Measurements from ENCODE around the gene NPIPA7. TPM values are rescaled to one million over a fixed set of nuclear protein-coding genes. Genes with fewer than 3 reads are reported as not detected.
"Not testable (repeated sequence)": the region's sequence is repeated elsewhere in the genome, so short reads cannot be mapped to it uniquely, and the experiment has no call there.

The NPIPA7 gene
- total RNA-seq, result 1 to 10 TPM in 2 of 4 donors, not detected in 2; 2.7 to 3.0 TPM

DNA sequence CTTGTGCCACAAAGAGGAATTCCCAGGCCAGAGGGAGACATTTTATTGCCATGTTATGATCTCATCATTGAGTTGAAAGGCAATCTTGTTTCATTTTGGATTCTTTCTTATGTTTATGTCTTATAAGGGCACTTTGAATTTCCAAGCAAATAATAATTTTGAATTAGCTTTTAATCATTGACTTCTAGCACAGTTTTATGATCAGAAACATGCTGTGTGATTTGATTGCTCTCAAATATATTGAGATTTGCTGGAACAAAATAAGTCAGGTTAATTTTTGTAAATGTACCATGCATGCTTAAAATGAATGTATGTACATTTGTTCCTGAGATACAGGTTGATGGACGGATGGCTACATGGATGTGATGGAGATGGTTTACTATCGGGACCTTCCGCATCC, at the start of gene NPIPA7:
TSS of gene NPIPA7 (plus strand) at position 301 of the 400 bp plus-strand sequence. CDS start 105 bp downstream, outside the sequence.
- not testable (repeated sequence) for H3K4me3 ChIP-seq, H3K36me3 ChIP-seq, H3K4me1 ChIP-seq, H3K27ac ChIP-seq, H3K27me3 ChIP-seq, H3K9me3 ChIP-seq, ATAC-seq
- no CpG with 5 or more reads among the region's 3 CpGs for WGBS, 2 donors (ENCODE audit: low coverage in 1 of 2)

DNA sequence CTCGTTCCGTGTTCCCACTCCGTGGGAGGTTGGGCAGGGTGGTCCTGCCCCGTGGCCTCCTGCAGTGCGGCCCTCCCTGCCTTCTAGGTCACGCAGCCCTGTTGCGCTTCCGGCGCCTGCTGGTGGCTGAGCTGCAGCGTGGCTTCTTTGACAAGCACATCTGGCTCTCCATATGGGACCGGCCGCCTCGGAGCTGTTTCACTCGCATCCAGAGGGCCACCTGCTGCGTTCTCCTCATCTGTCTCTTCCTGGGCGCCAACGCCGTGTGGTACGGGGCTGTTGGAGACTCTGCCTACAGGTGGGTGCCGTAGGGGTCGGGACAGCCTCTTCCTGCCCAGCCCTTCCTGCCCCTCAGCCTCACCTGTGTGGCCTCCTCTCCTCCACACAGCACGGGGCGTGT, 47.5 kb upstream of the NPIPA7 start:
- not testable (repeated sequence) for H3K9me3 ChIP-seq, H3K27ac ChIP-seq, ATAC-seq, H3K4me1 ChIP-seq, H3K36me3 ChIP-seq, H3K4me3 ChIP-seq, H3K27me3 ChIP-seq
- no CpG with 5 or more reads among the region's 23 CpGs for WGBS, 2 donors (ENCODE audit: low coverage in 1 of 2)

DNA sequence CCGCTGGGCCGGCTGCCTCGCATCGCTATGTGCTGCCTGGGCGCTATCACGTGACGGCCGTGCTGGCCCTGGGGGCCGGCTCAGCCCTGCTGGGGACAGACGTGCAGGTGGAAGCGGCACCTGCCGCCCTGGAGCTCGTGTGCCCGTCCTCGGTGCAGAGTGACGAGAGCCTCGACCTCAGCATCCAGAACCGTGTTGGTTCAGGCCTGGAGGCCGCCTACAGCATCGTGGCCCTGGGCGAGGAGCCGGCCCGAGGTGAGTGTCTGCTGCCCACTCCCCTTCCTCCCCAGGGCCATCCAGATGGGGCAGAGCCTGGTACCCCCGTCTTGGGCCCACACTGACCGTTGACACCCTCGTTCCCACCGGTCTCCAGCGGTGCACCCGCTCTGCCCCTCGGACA, 21.4 kb upstream of the NPIPA7 start:
- not testable (repeated sequence) for H3K27ac ChIP-seq, H3K9me3 ChIP-seq, H3K4me3 ChIP-seq, H3K36me3 ChIP-seq, H3K27me3 ChIP-seq, H3K4me1 ChIP-seq, ATAC-seq
- WGBS, 2 donors (ENCODE audit: low coverage in 1 of 2), result no CpG with 5 or more reads among the region's 30 CpGs

DNA sequence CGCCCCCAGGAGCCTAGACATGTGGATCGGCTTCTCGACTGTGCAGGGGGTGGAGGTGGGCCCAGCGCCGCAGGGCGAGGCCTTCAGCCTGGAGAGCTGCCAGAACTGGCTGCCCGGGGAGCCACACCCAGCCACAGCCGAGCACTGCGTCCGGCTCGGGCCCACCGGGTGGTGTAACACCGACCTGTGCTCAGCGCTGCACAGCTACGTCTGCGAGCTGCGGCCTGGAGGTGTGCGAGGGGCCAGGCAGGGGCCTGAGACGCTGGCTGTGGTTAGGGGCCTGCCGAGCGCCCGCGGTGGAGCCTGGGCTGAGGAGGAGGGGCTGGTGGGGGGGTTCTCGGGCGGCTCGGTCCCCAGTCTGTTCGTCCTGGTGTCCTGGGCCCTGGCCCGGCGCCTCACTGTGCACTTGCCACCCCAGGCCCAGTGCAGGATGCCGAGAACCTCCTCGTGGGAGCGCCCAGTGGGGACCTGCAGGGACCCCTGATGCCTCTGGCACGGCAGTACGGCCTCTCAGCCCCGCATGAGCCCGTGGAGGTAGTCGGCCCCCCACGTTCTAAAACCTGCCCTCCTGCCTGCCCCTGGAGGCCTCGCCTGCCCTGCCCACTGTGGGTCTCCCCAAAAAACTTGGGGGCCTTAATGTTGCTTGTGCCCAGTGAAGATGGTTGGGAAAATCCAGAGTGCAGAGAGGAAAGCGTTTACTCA, 20.2 kb upstream of the NPIPA7 start:
- ATAC-seq, H3K36me3 ChIP-seq, H3K4me1 ChIP-seq, H3K9me3 ChIP-seq, H3K4me3 ChIP-seq, H3K27me3 ChIP-seq, H3K27ac ChIP-seq: not testable (repeated sequence)
- no CpG with 5 or more reads among the region's 40 CpGs for WGBS, 2 donors (ENCODE audit: low coverage in 1 of 2)

DNA sequence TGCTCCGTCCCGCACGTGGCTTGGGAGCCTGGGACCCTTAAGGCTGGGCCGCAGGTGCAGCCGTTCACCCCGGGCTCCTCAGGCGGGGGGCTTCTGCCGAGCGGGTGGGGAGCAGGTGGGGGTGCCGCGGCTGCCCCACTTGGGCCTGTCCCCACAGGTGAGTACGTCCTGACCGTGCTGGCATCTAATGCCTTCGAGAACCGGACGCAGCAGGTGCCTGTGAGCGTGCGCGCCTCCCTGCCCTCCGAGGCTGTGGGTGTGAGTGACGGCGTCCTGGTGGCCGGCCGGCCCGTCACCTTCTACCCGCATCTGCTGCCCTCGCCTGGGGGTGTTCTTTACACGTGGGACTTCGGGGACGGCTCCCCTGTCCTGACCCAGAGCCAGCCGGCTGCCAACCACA, 15.3 kb upstream of the NPIPA7 start:
- not testable (repeated sequence) for H3K27me3 ChIP-seq
- peak; percentile 10 for ATAC-seq

DNA sequence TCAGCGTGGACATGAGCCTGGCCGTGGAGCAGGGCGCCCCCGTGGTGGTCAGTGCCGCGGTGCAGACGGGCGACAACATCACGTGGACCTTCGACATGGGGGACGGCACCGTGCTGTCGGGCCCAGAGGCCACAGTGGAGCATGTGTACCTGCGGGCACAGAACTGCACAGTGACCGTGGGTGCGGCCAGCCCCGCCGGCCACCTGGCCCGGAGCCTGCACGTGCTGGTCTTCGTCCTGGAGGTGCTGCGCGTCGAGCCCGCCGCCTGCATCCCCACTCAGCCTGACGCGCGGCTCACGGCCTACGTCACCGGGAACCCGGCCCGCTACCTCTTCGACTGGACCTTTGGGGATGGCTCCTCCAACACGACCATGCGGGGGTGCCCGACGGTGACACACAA, 14.8 kb upstream of the NPIPA7 start:
- no CpG with 5 or more reads among the region's 39 CpGs for WGBS, 2 donors (ENCODE audit: low coverage in 1 of 2)

More for the DNA sequence above, 15.3 kb upstream of the NPIPA7 start:
- WGBS, 2 donors (ENCODE audit: low coverage in 1 of 2), result no CpG with 5 or more reads among the region's 31 CpGs
- not testable (repeated sequence) for H3K27ac ChIP-seq, H3K4me1 ChIP-seq, H3K9me3 ChIP-seq, H3K4me3 ChIP-seq, H3K36me3 ChIP-seq

DNA sequence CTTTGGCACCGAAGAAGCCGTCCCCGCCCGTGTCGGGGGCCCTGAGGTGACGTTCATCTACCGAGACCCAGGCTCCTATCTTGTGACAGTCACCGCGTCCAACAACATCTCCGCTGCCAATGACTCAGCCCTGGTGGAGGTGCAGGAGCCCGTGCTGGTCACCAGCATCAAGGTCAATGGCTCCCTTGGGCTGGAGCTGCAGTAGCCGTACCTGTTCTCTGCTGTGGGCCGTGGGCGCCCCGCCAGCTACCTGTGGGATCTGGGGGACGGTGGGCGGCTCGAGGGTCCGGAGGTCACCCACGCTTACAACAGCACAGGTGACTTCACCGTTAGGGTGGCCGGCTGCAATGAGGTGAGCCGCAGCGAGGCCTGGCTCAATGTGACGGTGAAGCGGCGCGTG, 14.2 kb upstream of the NPIPA7 start:
- ATAC-seq, H3K36me3 ChIP-seq, H3K4me1 ChIP-seq, H3K9me3 ChIP-seq, H3K4me3 ChIP-seq, H3K27ac ChIP-seq, H3K27me3 ChIP-seq: not testable (repeated sequence)
- no CpG with 5 or more reads among the region's 28 CpGs for WGBS, 2 donors (ENCODE audit: low coverage in 1 of 2)

More for the DNA sequence above, 14.8 kb upstream of the NPIPA7 start:
- H3K27ac ChIP-seq, H3K36me3 ChIP-seq, ATAC-seq, H3K4me1 ChIP-seq, H3K4me3 ChIP-seq, H3K9me3 ChIP-seq, H3K27me3 ChIP-seq: not testable (repeated sequence)

DNA sequence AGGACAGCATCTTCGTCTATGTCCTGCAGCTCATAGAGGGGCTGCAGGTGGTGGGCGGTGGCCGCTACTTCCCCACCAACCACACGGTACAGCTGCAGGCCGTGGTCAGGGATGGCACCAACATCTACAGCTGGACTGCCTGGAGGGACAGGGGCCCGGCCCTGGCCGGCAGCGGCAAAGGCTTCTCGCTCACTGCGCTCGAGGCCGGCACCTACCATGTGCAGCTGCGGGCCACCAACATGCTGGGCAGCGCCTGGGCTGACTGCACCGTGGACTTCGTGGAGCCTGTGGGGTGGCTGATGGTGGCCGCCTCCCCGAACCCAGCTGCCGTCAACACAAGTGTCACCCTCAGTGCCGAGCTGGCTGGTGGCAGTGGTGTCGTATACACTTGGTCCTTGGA, 13.6 kb upstream of the NPIPA7 start:
- H3K27ac ChIP-seq, H3K9me3 ChIP-seq, H3K27me3 ChIP-seq, H3K4me1 ChIP-seq, H3K4me3 ChIP-seq, ATAC-seq, H3K36me3 ChIP-seq: not testable (repeated sequence)
- no CpG with 5 or more reads among the region's 21 CpGs for WGBS, 2 donors (ENCODE audit: low coverage in 1 of 2)

DNA sequence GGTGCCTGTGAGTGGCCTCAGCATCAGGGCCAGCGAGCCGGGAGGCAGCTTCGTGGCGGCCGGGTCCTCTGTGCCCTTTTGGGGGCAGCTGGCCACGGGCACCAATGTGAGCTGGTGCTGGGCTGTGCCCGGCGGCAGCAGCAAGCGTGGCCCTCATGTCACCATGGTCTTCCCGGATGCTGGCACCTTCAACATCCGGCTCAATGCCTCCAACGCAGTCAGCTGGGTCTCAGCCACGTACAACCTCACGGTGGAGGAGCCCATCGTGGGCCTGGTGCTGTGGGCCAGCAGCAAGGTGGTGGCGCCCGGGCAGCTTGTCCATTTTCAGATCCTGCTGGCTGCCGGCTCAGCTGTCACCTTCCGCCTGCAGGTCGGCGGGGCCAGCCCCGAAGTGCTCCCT, 13.1 kb upstream of the NPIPA7 start:
- H3K27me3 ChIP-seq, H3K4me3 ChIP-seq, H3K9me3 ChIP-seq, H3K36me3 ChIP-seq, H3K27ac ChIP-seq, H3K4me1 ChIP-seq: not testable (repeated sequence)
- peak; percentile 22 for ATAC-seq
- no CpG with 5 or more reads among the region's 22 CpGs for WGBS, 2 donors (ENCODE audit: low coverage in 1 of 2)

DNA sequence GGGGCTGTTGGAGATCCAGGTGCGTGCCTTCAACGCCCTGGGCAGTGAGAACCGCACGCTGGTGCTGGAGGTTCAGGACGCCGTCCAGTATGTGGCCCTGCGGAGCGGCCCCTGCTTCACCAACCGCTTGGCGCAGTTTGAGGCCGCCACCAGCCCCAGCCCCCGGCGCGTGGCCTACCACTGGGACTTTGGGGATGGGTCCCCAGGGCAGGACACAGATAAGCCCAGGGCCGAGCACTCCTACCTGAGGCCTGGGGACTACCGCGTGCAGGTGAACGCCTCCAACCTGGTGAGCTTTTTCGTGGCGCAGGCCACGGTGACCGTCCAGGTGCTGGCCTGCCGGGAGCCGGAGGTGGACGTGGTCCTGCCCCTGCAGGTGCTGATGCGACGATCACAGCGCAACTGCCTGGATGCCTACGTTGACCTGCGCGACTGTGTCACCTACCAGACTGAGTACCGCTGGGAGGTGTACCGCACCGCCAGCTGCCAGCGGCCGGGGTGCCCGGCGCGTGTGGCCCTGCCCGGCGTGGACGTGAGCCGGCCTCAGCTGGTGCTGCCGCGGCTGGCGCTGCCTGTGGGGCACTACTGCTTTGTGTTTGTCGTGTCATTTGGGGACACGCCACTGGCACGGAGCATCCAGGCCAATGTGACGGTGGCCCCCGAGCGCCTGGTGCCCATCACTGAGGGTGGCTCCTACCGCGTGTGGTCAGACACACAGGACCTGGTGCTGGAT, 12.2 kb upstream of the NPIPA7 start:
- H3K4me1 ChIP-seq, H3K36me3 ChIP-seq, H3K27ac ChIP-seq, H3K4me3 ChIP-seq, H3K27me3 ChIP-seq, H3K9me3 ChIP-seq: not testable (repeated sequence)
- no CpG with 5 or more reads among the region's 54 CpGs for WGBS, 2 donors (ENCODE audit: low coverage in 1 of 2)
- ATAC-seq, result peak; percentile 22

DNA sequence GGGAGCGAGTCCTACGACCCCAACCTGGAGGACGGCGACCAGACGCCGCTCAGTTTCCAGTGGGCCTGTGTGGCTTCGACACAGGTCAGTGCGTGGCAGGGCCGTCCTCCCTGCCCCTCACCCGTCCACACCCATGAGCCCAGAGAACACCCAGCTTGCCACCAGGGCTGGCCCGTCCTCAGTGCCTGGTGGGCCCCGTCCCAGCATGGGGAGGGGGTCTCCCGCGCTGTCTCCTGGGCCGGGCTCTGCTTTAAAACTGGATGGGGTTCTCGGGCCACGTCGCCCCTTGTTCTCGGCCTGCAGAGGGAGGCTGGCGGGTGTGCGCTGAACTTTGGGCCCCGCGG, 11.7 kb upstream of the NPIPA7 start:
- not testable (repeated sequence) for H3K27me3 ChIP-seq, ATAC-seq, H3K9me3 ChIP-seq, H3K36me3 ChIP-seq, H3K4me3 ChIP-seq, H3K4me1 ChIP-seq, H3K27ac ChIP-seq
- whole genome bisulfite sequencing, 2 donors (ENCODE audit: low coverage in 1 of 2), result no CpG with 5 or more reads among the region's 23 CpGs

DNA sequence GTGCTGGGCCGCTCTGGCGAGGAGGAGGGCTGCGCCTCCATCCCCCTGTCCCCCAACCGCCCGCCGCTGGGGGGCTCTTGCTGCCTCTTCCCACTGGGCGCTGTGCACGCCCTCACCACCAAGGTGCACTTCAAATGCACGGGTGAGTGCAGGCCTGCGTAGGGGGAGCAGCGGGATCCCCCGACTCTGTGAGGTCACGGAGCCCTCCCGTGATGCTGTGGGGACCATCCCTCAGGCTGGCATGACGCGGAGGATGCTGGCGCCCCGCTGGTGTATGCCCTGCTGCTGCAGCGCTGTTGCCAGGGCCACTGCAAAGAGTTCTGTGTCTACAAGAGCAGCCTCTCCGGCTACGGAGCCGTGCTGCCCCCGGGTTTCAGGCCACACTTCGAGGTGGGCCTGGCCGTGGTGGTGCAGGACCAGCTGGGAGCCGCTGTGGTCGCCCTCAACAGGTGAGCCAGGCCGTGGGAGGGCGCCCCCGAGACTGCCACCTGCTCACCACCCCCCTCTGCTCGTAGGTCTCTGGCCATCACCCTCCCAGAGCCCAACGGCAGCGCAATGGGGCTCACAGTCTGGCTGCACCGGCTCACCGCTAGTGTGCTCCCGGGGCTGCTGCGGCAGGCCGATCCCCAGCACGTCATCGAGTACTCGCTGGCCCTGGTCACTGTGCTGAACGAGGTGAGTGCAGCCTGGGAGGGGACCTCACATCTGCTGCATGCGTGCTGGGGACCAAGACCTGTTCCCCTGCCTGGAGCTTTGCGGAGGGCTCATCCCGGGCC, 9.7 kb upstream of the NPIPA7 start:
- not testable (repeated sequence) for H3K4me3 ChIP-seq, H3K9me3 ChIP-seq, H3K36me3 ChIP-seq, H3K27me3 ChIP-seq, H3K4me1 ChIP-seq, H3K27ac ChIP-seq, ATAC-seq
- WGBS, 2 donors (ENCODE audit: low coverage in 1 of 2), result no CpG with 5 or more reads among the region's 45 CpGs

DNA sequence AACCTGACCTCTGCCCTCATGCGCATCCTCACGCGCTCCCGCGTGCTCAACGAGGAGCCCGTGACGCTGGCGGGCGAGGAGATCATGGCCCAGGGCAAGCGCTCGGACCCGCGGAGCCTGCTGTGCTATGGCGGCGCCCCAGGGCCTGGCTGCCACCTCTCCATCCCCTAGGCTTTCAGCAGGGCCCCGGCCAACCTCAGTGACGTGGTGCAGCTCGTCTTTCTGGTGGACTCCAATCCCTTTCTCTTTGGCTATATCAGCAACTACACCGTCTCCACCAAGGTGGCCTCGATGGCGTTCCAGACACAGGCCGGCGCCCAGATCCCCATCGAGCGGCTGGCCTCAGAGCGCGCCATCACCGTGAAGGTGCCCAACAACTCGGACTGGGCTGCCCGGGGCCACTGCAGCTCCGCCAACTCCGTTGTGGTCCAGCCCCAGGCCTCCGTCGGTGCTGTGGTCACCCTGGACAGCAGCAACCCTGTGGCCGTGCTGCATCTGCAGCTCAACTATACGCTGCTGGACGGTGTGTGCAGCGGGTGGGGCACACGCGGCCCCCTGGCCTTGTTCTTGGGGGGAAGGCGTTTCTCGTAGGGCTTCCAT, 7.7 kb upstream of the NPIPA7 start:
- not testable (repeated sequence) for H3K9me3 ChIP-seq, H3K4me1 ChIP-seq, ATAC-seq, H3K27me3 ChIP-seq, H3K36me3 ChIP-seq, H3K27ac ChIP-seq, H3K4me3 ChIP-seq
- WGBS, 2 donors (ENCODE audit: low coverage in 1 of 2), result 80% methylated on average over 5 of the region's 43 CpGs; no CpG with 5 or more reads in 1 of the 2 donors

Data from gastroesophageal sphincter (tissue), 4 donors.